Measurements from ENCODE around the gene CDH12. TPM values are rescaled to one million over a fixed set of nuclear protein-coding genes. Genes with fewer than 3 reads are reported as not detected.

The CDH12 gene
- total RNA-seq, 2 donors from 2014 or later: not detected

- Mint-ChIP-seq H3K4me1 (no peaks in the 10 kb centered on the region), H3K9me3 (peaks cover 4% of the 10 kb centered on the region), H3K27me3 (no peaks in the 10 kb centered on the region), H3K36me3 (ENCODE audit: low read depth) (no peaks in the 10 kb centered on the region), H3K27ac (no peak overlapping the region), H3K4me3 (no peak overlapping the region)
- ATAC-seq (replicated peaks): no peak
Observed at GRCh38 chr5:21831145-21831787, 1021.9 kb downstream of the CDH12 start.

GRCh38 chr5:21826884-21827283 is 1026.3 kb downstream of the CDH12 start:
- H3K9me3 Mint-ChIP-seq: peaks cover 5% of the 10 kb centered on the region
- H3K4me3 Mint-ChIP-seq: no peak overlapping the region
- H3K36me3 Mint-ChIP-seq (ENCODE audit: low read depth): no peaks in the 10 kb centered on the region

GRCh38 chr5:21823588-21823987 is 1029.6 kb downstream of the CDH12 start:
- no peak overlapping the region for H3K27ac Mint-ChIP-seq

More at GRCh38 chr5:21826884-21827283, 1026.3 kb downstream of the CDH12 start:
- H3K4me1 Mint-ChIP-seq: no peaks in the 10 kb centered on the region
- H3K27me3 Mint-ChIP-seq: no peaks in the 10 kb centered on the region
- no peak overlapping the region for H3K27ac Mint-ChIP-seq
- ATAC-seq (replicated peaks): no peak

GRCh38 chr5:21823076-21823574 is 1030.0 kb downstream of the CDH12 start:
- peaks cover 5% of the 10 kb centered on the region for H3K9me3 Mint-ChIP-seq
- H3K4me3 Mint-ChIP-seq: no peak overlapping the region
- no peaks in the 10 kb centered on the region for H3K4me1 Mint-ChIP-seq
- H3K36me3 Mint-ChIP-seq (ENCODE audit: low read depth): no peaks in the 10 kb centered on the region
- H3K27me3 Mint-ChIP-seq: no peaks in the 10 kb centered on the region
- ATAC-seq (replicated peaks): no peak
- no peak overlapping the region for H3K27ac Mint-ChIP-seq

More at GRCh38 chr5:21823588-21823987, 1029.6 kb downstream of the CDH12 start:
- Mint-ChIP-seq H3K9me3 (peaks cover 5% of the 10 kb centered on the region), H3K4me1 (no peaks in the 10 kb centered on the region), H3K27me3 (no peaks in the 10 kb centered on the region), H3K36me3 (ENCODE audit: low read depth) (no peaks in the 10 kb centered on the region), H3K4me3 (no peak overlapping the region)
- no peak for ATAC-seq (replicated peaks)

- Mint-ChIP-seq H3K27me3 (no peaks in the 10 kb centered on the region), H3K27ac (no peak overlapping the region), H3K4me1 (no peaks in the 10 kb centered on the region), H3K4me3 (no peak overlapping the region), H3K9me3 (no peaks in the 10 kb centered on the region), H3K36me3 (ENCODE audit: low read depth) (no peaks in the 10 kb centered on the region)
- no peak for ATAC-seq (replicated peaks)
Observed at GRCh38 chr5:21820527-21820926, 1032.6 kb downstream of the CDH12 start.

GRCh38 chr5:21818370-21818720 is 1034.8 kb downstream of the CDH12 start:
- ATAC-seq (replicated peaks): no peak
- Mint-ChIP-seq H3K4me1 (no peaks in the 10 kb centered on the region), H3K27ac (no peak overlapping the region), H3K27me3 (no peaks in the 10 kb centered on the region), H3K36me3 (ENCODE audit: low read depth) (no peaks in the 10 kb centered on the region), H3K9me3 (no peaks in the 10 kb centered on the region), H3K4me3 (no peak overlapping the region)

GRCh38 chr5:21817668-21818369 is 1035.3 kb downstream of the CDH12 start:
- H3K9me3 Mint-ChIP-seq: no peaks in the 10 kb centered on the region
- no peak for ATAC-seq (replicated peaks)
- no peaks in the 10 kb centered on the region for H3K4me1 Mint-ChIP-seq
- no peaks in the 10 kb centered on the region for H3K27me3 Mint-ChIP-seq
- H3K4me3 Mint-ChIP-seq: no peak overlapping the region
- H3K27ac Mint-ChIP-seq: no peak overlapping the region
- H3K36me3 Mint-ChIP-seq (ENCODE audit: low read depth): no peaks in the 10 kb centered on the region

- Mint-ChIP-seq H3K27ac (no peak overlapping the region), H3K36me3 (ENCODE audit: low read depth) (no peaks in the 10 kb centered on the region), H3K9me3 (peaks cover 3% of the 10 kb centered on the region), H3K4me3 (no peak overlapping the region), H3K4me1 (no peaks in the 10 kb centered on the region), H3K27me3 (no peaks in the 10 kb centered on the region)
- no peak for ATAC-seq (replicated peaks)
Observed at GRCh38 chr5:21810737-21811316, 1042.3 kb downstream of the CDH12 start.

- Mint-ChIP-seq H3K27me3 (no peaks in the 10 kb centered on the region), H3K27ac (no peak overlapping the region), H3K4me3 (no peak overlapping the region), H3K9me3 (peaks cover 3% of the 10 kb centered on the region), H3K36me3 (ENCODE audit: low read depth) (no peaks in the 10 kb centered on the region), H3K4me1 (no peaks in the 10 kb centered on the region)
- no peak for ATAC-seq (replicated peaks)
Observed at GRCh38 chr5:21809611-21810010, 1043.5 kb downstream of the CDH12 start.

- no peaks in the 10 kb centered on the region for H3K36me3 Mint-ChIP-seq (ENCODE audit: low read depth)
- no peaks in the 10 kb centered on the region for H3K4me1 Mint-ChIP-seq
- H3K9me3 Mint-ChIP-seq: peaks cover 3% of the 10 kb centered on the region
- ATAC-seq (replicated peaks): no peak
- no peak overlapping the region for H3K4me3 Mint-ChIP-seq
- H3K27ac Mint-ChIP-seq: no peak overlapping the region
- no peaks in the 10 kb centered on the region for H3K27me3 Mint-ChIP-seq
Observed at GRCh38 chr5:21807953-21808352, 1045.2 kb downstream of the CDH12 start.

GRCh38 chr5:21806943-21807342 is 1046.2 kb downstream of the CDH12 start:
- Mint-ChIP-seq H3K27ac (no peak overlapping the region), H3K9me3 (peaks cover 3% of the 10 kb centered on the region), H3K4me1 (no peaks in the 10 kb centered on the region), H3K27me3 (no peaks in the 10 kb centered on the region), H3K4me3 (no peak overlapping the region), H3K36me3 (ENCODE audit: low read depth) (no peaks in the 10 kb centered on the region)
- ATAC-seq (replicated peaks): no peak

- Mint-ChIP-seq H3K36me3 (ENCODE audit: low read depth) (no peaks in the 10 kb centered on the region), H3K27ac (no peak overlapping the region), H3K4me1 (no peaks in the 10 kb centered on the region), H3K27me3 (no peaks in the 10 kb centered on the region), H3K4me3 (no peak overlapping the region), H3K9me3 (peaks cover 4% of the 10 kb centered on the region)
- ATAC-seq (replicated peaks): no peak
Observed at GRCh38 chr5:21806271-21806670, 1046.9 kb downstream of the CDH12 start.

- Mint-ChIP-seq H3K36me3 (ENCODE audit: low read depth) (no peaks in the 10 kb centered on the region), H3K4me3 (no peak overlapping the region), H3K27me3 (no peaks in the 10 kb centered on the region), H3K27ac (no peak overlapping the region), H3K9me3 (peaks cover 10% of the 10 kb centered on the region), H3K4me1 (no peaks in the 10 kb centered on the region)
- ATAC-seq (replicated peaks): no peak
Observed at GRCh38 chr5:21802869-21803490, 1050.2 kb downstream of the CDH12 start.

GRCh38 chr5:21802100-21802499 is 1051.0 kb downstream of the CDH12 start:
- H3K36me3 Mint-ChIP-seq (ENCODE audit: low read depth): no peaks in the 10 kb centered on the region
- ATAC-seq (replicated peaks): no peak
- H3K4me3 Mint-ChIP-seq: no peak overlapping the region
- H3K9me3 Mint-ChIP-seq: peaks cover 10% of the 10 kb centered on the region
- no peaks in the 10 kb centered on the region for H3K27me3 Mint-ChIP-seq
- no peaks in the 10 kb centered on the region for H3K4me1 Mint-ChIP-seq
- H3K27ac Mint-ChIP-seq: no peak overlapping the region

- Mint-ChIP-seq H3K9me3 (peaks cover 14% of the 10 kb centered on the region), H3K27me3 (no peaks in the 10 kb centered on the region), H3K4me1 (no peaks in the 10 kb centered on the region), H3K27ac (no peak overlapping the region), H3K4me3 (no peak overlapping the region), H3K36me3 (ENCODE audit: low read depth) (no peaks in the 10 kb centered on the region)
- ATAC-seq (replicated peaks): no peak
Observed at GRCh38 chr5:21792748-21793147, 1060.4 kb downstream of the CDH12 start.

Data from activated T-helper 17 cell treated with anti-CD3 and anti-CD28 coated beads, Interleukin-2, amount 50 U/mL, for 72 hours (primary cell).